H1 (cell line): ENCODE data around the gene NFIX. TPM values are rescaled to one million over a fixed set of nuclear protein-coding genes. Genes with fewer than 3 reads are reported as not detected.

ENCODE experiments used
- CBX8 ChIP-seq: fragments of 300-800, 300-1000 bp; sonication (generic); IDR thresholded peaks from 2 replicates; pipeline ENCODE4 v1.7.1; 2016; ENCODE audit warnings: low read depth, low read length, borderline replicate concordance
- HDAC6 ChIP-seq: IDR thresholded peaks from one replicate; pipeline ENCODE4 v1.7.1; 2012; ENCODE audit warnings: low read depth, mild to moderate bottlenecking, inconsistent platforms, low read length, moderate library complexity
- polyA plus RNA-seq, 7 experiments: library from polyadenylated mRNA; depleted of rRNA in 3 of 7; stranded (reverse) in 5 of 7; unstranded in 2 of 7; fragments of >200 nt in 5 of 7; fragments of 200-250 nt in 2 of 7; gene quantifications; 1 replicate in 5 of 7; 2 replicates in 1 of 7; 4 replicates in 1 of 7; pipeline versions ENCODE4 v1.2.1 to v1.2.3, GENCODE V29; 2011 to 2013; ENCODE audit warnings: missing spikeins in 2 of 7, mixed read lengths in 2 of 7
- total RNA-seq: library from RNA; stranded (reverse); fragmentation: NEBNext Ultra II Directional; extraction: Animal tissue kit (Norgen Biotek cat#: 25700); gene quantifications from 2 replicates; pipeline ENCODE4 v1.2.1, GENCODE V29; 2021
- TF ChIP-seq, protein P1 (sequence below): IDR thresholded peaks from 2 replicates; pipeline ENCODE4 v1.6.1; 2012; ENCODE audit warnings: inconsistent platforms

Gene NFIX
- total and polyA plus RNA-seq, 2 of the 8 experiments (the other 6 are each of a cell fraction or from before 2014, with no cell fraction given), result 0.03 to 0.20 TPM

DNA sequence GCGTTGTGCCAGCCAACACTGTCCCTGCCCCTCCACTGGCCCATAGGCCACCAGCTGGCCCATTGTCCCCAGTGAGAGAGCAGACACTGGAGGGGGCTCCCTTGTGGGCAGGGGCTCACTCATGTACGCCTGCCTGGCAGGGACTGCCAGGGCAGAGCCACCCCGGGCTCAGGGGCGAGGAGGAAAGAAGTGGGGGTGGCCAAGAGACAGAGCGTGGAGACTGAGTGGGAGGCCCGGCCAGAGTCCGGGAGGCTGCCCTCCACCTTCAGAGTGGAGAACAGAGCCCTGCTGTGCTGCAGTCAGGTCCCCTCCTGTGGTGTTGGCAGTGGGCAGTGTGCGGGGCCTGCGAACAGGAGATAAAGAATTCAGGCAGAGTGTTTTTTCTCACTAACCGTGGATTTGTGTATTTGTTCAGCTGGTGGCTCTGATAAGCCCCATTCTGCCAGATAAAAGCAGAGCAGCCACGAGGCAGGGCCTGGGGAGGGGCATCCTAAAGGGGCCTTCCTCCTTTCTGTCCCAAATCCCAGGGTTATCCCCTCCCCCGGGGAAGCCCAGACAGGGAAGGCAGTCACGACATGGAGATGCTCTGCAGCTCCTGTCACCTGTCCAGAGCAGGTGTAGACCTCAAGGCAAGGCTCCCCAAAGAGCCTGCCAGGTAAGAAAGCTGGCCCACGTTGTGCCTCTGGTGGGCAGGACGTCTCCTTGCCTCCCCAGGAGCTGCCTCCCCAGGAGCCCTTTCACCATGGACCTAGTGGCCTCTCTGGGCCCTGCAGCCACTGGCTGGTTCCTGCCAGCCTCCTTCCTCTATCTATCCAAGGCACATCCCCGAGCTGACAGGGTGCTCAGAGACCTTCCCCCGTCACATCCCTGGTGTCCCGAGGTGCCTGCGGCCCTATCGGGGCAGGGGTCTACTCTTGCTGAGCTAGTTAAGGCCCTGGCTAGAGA, 74.4 kb downstream of the NFIX start (continued):
- no peak for TF ChIP-seq HDAC6
- TF ChIP-seq, protein P1, sequence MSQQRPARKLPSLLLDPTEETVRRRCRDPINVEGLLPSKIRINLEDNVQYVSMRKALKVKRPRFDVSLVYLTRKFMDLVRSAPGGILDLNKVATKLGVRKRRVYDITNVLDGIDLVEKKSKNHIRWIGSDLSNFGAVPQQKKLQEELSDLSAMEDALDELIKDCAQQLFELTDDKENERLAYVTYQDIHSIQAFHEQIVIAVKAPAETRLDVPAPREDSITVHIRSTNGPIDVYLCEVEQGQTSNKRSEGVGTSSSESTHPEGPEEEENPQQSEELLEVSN, result no peak
- TF ChIP-seq CBX8, result no peak
